HFF-Myc (cell line): ENCODE results near the gene HIBCH.

ENCODE experiments used
- DNase-seq: peaks from one replicate; pipeline ENCODE4 v3.0.0-alpha.2; 2011; ENCODE audit warnings: low read depth; ENCODE audit errors: extremely low read depth
- H3K4me3 ChIP-seq: replicated peaks from 2 replicates; pipeline ENCODE4 v1.5.1; 2011; ENCODE audit warnings: low read depth, mild to moderate bottlenecking, control low read depth, low read length
- TF ChIP-seq, protein P1 (sequence below): IDR thresholded peaks from 2 replicates; pipeline ENCODE4 v1.5.1; 2012; ENCODE audit warnings: mild to moderate bottlenecking, low read depth, low read length, control low read depth; ENCODE audit errors: missing control alignments

Gene HIBCH

DNA sequence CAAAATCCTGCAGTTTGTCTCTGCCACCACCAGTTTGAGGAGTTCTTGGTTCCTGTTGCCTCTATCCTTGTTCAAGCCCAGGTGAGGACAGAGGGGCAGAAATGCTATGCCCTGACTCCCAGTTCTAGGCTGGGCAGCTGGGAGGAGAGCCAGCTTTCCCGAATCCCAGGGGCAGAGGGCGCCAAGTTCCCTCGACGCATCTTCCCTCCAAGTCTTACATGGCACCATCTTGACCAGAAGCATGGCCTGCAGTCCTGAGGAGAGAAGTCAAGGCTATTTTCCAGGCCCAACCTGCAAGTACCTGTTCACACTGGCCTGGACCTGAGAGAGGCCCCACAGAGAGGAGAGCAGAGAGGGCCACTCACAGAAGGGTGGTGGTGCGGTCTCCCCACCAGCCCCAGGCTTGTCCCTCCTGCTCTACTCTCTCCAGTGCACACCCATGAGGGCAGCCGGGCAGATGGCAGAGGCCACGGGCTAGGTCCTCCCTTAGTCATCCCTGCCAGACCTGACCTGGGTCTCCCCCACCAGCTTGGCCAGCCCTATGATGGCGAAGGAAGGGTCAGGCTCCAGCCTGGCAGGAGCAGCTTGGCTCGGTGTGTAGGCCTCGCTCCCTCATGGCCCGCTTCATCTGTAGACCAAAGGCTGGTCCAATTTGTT, 141.4 kb downstream of the HIBCH start:
- DNase-seq = no peak
- TF ChIP-seq, protein P1, sequence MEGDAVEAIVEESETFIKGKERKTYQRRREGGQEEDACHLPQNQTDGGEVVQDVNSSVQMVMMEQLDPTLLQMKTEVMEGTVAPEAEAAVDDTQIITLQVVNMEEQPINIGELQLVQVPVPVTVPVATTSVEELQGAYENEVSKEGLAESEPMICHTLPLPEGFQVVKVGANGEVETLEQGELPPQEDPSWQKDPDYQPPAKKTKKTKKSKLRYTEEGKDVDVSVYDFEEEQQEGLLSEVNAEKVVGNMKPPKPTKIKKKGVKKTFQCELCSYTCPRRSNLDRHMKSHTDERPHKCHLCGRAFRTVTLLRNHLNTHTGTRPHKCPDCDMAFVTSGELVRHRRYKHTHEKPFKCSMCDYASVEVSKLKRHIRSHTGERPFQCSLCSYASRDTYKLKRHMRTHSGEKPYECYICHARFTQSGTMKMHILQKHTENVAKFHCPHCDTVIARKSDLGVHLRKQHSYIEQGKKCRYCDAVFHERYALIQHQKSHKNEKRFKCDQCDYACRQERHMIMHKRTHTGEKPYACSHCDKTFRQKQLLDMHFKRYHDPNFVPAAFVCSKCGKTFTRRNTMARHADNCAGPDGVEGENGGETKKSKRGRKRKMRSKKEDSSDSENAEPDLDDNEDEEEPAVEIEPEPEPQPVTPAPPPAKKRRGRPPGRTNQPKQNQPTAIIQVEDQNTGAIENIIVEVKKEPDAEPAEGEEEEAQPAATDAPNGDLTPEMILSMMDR = no peak
- H3K4me3 ChIP-seq = no peak overlapping the region

DNA sequence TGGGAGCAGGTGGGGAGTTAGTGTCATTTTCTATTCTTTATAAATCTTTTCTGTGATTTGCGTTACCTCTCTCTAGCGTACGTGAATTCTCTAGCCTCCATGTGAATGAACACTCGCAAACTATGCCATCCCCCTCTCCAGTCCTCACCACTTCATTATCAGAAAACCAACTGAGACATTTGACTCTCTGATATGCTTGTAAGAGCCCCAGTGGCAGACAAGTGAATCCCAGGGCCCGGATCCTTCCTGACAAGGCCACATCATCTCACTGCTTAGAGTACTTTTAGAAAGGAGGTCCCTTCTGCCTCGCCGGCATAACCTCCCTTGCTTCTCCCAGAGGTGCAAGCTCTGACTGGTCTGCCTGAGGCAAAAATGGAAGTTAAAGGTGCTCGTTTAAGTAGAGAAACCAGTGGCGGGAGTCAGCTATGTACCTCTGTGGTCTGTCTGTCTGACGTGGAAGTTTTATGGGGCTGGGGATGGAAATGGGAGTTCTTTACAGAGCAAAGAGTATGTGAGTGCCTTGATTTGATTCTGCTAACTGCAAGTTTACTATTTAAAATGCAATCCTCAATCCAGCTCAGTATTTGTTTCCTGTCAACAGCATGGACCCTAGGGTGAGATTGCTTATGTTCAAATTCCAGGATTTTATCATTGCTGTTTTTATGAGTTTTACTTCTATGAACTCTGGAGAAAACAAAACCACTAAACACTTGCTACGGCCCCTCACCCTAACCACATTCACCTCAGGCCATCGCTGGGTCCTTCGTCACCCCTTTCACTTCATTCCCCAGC, 142.2 kb downstream of the HIBCH start:
- H3K4me3 ChIP-seq = no peak overlapping the region
- TF ChIP-seq, protein P1 = no peak
- no peak for DNase-seq

DNA sequence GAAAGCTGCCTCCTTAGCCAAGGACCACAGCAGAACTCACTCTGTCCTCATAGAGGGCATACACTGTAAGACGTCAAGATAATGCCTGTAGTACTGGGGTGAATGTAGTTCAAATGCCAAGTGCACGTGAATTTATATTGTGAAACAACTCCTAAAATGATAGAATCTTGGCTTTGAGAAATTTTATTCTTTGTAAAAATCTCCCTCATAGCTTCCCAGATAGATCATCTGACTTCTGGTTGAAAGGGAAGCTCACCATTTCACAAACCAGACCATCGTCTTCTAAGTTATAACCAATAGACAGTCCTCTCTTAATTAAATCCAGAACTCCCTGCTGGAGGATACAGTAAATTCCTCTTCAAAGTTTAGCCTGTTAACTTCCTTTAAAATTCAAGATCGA, 146.2 kb downstream of the HIBCH start:
- TF ChIP-seq, protein P1 = no peak
- DNase-seq = no peak

DNA sequence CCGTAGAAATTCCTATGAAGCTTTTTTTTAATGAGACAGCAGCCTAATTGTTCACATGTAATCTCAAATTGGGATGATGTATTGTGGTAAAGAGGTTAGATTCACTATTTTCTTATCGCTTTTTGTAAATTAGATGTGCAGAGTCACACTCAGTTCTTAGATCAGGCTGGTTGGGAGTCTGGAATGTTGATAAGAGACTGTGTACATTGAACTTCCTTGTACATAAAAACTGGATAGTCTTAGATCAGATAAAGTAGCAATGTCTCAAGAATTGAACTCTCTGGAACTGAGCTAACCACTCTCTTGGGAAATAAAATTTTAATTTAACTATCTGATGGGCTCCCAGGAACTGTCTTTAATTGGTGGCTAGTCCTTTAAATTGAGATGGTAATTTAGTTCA, 149.0 kb downstream of the HIBCH start:
- no peak overlapping the region for H3K4me3 ChIP-seq
- TF ChIP-seq, protein P1 = no peak
- DNase-seq = no peak

More for the DNA sequence above, 146.2 kb downstream of the HIBCH start:
- no peak overlapping the region for H3K4me3 ChIP-seq

DNA sequence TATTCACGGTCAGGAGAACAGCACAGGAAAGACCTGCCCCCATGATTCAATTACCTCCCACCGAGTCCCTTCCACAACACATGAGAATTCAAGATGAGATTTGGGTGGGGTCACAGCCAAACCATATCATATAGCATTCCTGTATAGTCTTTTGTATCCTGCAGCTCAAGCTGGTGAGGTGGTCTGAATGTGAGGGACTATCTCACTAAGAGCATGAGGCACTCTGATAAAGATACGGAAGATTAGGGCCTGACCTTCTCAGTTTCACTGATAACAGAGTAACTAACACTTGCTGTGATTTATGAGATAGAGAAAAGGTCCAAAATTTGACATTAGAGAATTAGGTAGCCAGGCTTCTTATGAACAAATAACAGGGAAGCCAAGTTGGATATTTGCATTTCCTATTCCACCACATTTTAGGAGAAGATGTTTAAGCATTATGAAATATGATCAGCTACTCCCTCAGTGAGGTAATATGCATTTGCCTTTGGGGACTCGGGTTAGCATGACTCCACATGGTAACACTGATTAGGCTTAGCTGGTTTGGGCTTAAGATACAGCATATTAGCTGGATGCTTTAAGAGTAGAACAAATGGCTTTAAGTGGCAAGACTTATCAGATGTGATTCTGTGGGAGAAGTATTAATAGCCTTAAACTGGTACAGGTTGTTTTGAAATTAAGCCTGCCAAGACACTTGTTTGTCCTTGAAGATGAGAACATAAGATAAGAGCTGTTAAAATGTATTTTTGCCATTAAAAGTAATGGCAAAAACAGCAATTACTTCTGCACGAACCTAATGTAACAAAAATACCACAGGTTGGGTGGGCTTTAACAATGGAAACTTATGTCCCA, 150.2 kb downstream of the HIBCH start:
- TF ChIP-seq, protein P1 = no peak
- no peak for DNase-seq
- H3K4me3 ChIP-seq = no peak overlapping the region

DNA sequence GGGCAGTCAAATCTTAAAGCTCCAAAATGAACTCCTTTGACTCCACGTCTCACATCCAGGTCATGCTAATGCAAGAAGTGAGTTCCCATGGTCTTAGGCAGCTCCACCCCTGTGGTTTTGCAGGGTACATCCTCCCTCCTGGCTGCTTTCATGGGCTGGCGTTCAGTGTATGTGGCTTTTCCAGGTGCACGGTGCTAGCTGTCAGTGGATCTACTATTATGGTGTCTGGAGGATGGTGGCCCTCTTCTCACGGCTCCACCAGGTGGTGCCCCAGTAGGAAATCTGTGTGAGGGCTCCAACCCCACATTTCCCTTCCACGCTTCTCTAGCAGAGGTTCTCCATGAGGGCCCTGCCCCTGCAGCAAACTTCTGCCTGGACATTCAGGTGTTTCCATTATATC, 151.9 kb downstream of the HIBCH start:
- TF ChIP-seq, protein P1 = no peak
- DNase-seq = no peak
- no peak overlapping the region for H3K4me3 ChIP-seq
